GM23338 (cell line): ENCODE data around the gene CEP250. TPM values are rescaled to one million over a fixed set of nuclear protein-coding genes. Genes with fewer than 3 reads are reported as not detected.
"Not testable (repeated sequence)": the region's sequence is repeated elsewhere in the genome, so short reads cannot be mapped to it uniquely, and the experiment has no call there.

Experiments
- ATAC-seq: fragments of 200-7000 bp; cut with Tn5 transposase; 3 replicates; pipeline ENCODE4 v1.9.1; 2020
- DNase-seq: peaks from one replicate; pipeline ENCODE4 v3.0.0-alpha.2; 2015; ENCODE audit warnings: low spot score
- H2AFZ ChIP-seq: fragments of 200-600 bp; sonication (generic); 2 replicates; pipeline ENCODE4 v1.8.0; 2016; ENCODE audit warnings: antibody characterized with exemption, mild to moderate bottlenecking, moderate library complexity
- H3F3A ChIP-seq: fragments of 200-600 bp; sonication (generic); replicated peaks from 2 replicates; pipeline ENCODE4 v1.8.0; 2017; ENCODE audit warnings: antibody characterized with exemption, mixed run types, low read depth
- H3K27ac ChIP-seq: fragments of 200-600 bp; sonication (generic); 2 replicates; pipeline ENCODE4 v1.6.1; 2016; ENCODE audit warnings: low read depth
- H3K27me3 ChIP-seq: fragments of 200-600 bp; sonication (generic); 2 replicates; pipeline ENCODE4 v1.8.0; 2016; ENCODE audit warnings: mild to moderate bottlenecking, mixed run types, moderate library complexity; ENCODE audit not compliant: insufficient read depth
- H3K36me3 ChIP-seq: fragments of 200-600 bp; sonication (generic); 2 replicates; pipeline ENCODE4 v1.8.0; 2016; ENCODE audit warnings: mild to moderate bottlenecking; ENCODE audit not compliant: insufficient read depth
- H3K4me1 ChIP-seq: fragments of 200-600 bp; sonication (generic); 2 replicates; pipeline ENCODE4 v1.8.0; 2016; ENCODE audit warnings: mild to moderate bottlenecking, moderate library complexity; ENCODE audit not compliant: insufficient read depth
- H3K4me2 ChIP-seq: fragments of 200-600 bp; sonication (generic); 2 replicates; pipeline ENCODE4 v1.7.1; 2017; ENCODE audit warnings: mixed run types
- H3K4me3 ChIP-seq: fragments of 200-600 bp; sonication (generic); 2 replicates; pipeline ENCODE4 v1.6.1; 2016; ENCODE audit warnings: mixed run types
- H3K79me2 ChIP-seq: fragments of 200-600 bp; sonication (generic); replicated peaks from 2 replicates; pipeline ENCODE4 v1.8.0; 2017; ENCODE audit warnings: mild to moderate bottlenecking; ENCODE audit not compliant: insufficient read depth
- H3K9me2 ChIP-seq: fragments of 200-600 bp; sonication (generic); 2 replicates; pipeline ENCODE4 v1.8.0; 2017; ENCODE audit not compliant: insufficient read depth
- H4K20me1 ChIP-seq: fragments of 200-600 bp; sonication (generic); replicated peaks from 2 replicates; pipeline ENCODE4 v1.8.0; 2017; ENCODE audit warnings: mild to moderate bottlenecking; ENCODE audit not compliant: insufficient read depth
- H3K27ac Mint-ChIP-seq: 2 replicates; pipeline ENCODE4 v1.8.0; 2020; ENCODE audit warnings: inconsistent platforms, mild to moderate bottlenecking, moderate library complexity, mixed read lengths
- H3K27me3 Mint-ChIP-seq: 3 replicates; pipeline ENCODE4 v1.8.0; 2022; ENCODE audit warnings: low read depth, mild to moderate bottlenecking, moderate library complexity, mixed read lengths, inconsistent platforms; ENCODE audit not compliant: insufficient read depth, poor library complexity
- H3K36me3 Mint-ChIP-seq: 3 replicates; pipeline ENCODE4 v1.8.0; 2021; ENCODE audit warnings: low read depth, mild to moderate bottlenecking, inconsistent platforms, moderate library complexity, mixed read lengths
- H3K4me1 Mint-ChIP-seq: 3 replicates; pipeline ENCODE4 v1.8.0; 2020; ENCODE audit warnings: mild to moderate bottlenecking, inconsistent platforms, mixed read lengths
- H3K4me3 Mint-ChIP-seq: 3 replicates; pipeline ENCODE4 v1.8.0; 2021; ENCODE audit warnings: moderate library complexity, mild to moderate bottlenecking, inconsistent platforms, mixed read lengths
- H3K9me3 Mint-ChIP-seq: 3 replicates; pipeline ENCODE4 v1.8.0; 2020; ENCODE audit warnings: moderate library complexity, mild to moderate bottlenecking, inconsistent platforms, mixed read lengths
- ETS1 ChIP-seq: IDR thresholded peaks from 2 replicates; pipeline ENCODE4 v1.6.1; 2016; ENCODE audit warnings: antibody characterized with exemption
- EZH2 ChIP-seq: fragments of 200-600 bp; sonication (generic); IDR thresholded peaks from one replicate; pipeline ENCODE4 v1.8.0; 2017; ENCODE audit warnings: antibody characterized with exemption, mild to moderate bottlenecking, low read depth; ENCODE audit not compliant: unreplicated experiment
- EZH2phosphoT487 ChIP-seq: fragments of 200-600 bp; sonication (generic); IDR thresholded peaks from one replicate; pipeline ENCODE4 v1.8.1; 2018; ENCODE audit warnings: antibody characterized with exemption; ENCODE audit not compliant: unreplicated experiment
- JUNB ChIP-seq: IDR thresholded peaks from one replicate; pipeline ENCODE4 v1.6.1; 2016; ENCODE audit warnings: antibody characterized with exemption; ENCODE audit not compliant: unreplicated experiment
- NANOG ChIP-seq: IDR thresholded peaks from 2 replicates; pipeline ENCODE4 v1.6.1; 2016; ENCODE audit warnings: antibody characterized with exemption, borderline replicate concordance
- STAT1 ChIP-seq: IDR thresholded peaks from one replicate; pipeline ENCODE4 v1.6.1; 2016; ENCODE audit warnings: antibody characterized with exemption; ENCODE audit not compliant: unreplicated experiment
- ZNF331 ChIP-seq: fragments of 250-450 bp; sonication (Bioruptor Pico); IDR thresholded peaks from 2 replicates; pipeline ENCODE4 v1.5.0; 2020; ENCODE audit warnings: low read depth, mild to moderate bottlenecking, moderate library complexity
- polyA plus RNA-seq: library from polyadenylated mRNA; unstranded; fragments of >200 nt; fragmentation: Nextera tagmentation; extraction: Ambion mirVana; gene quantifications from 2 replicates; pipeline ENCODE4 v1.2.1, GENCODE V29; 2016
- total RNA-seq: library from RNA; depleted of rRNA; stranded (reverse); fragments of >200 nt; shearing (Covaris generic); gene quantifications from 2 replicates; pipeline ENCODE4 v1.2.3, GENCODE V29; 2014
- TF ChIP-seq, protein P1 (sequence below): IDR thresholded peaks from one replicate; pipeline ENCODE4 v1.6.1; 2018; ENCODE audit warnings: antibody characterized with exemption; ENCODE audit not compliant: unreplicated experiment

Gene CEP250
- total and polyA plus RNA-seq, 2 experiments from 2014 or later, result 28.0 to 29.1 TPM

GRCh38 chr20:35544436-35544835 lies 89.0 kb downstream of the CEP250 start:
- Mint-ChIP-seq H3K4me1 (peaks cover 8% of the 10 kb centered on the region), H3K27me3 (peaks cover 16% of the 10 kb centered on the region), H3K36me3 (peaks cover 28% of the 10 kb centered on the region), H3K27ac (no peak overlapping the region), H3K4me3 (no peak overlapping the region), H3K9me3 (no peaks in the 10 kb centered on the region)
- peaks cover 22% of the 10 kb centered on the region for H3K36me3 ChIP-seq
- H3F3A ChIP-seq, result peaks cover 10% of the 10 kb centered on the region; the same call in 1 of the 2 replicates
- H3K4me1 ChIP-seq, result peaks cover 14% of the 10 kb centered on the region
- ATAC-seq, result no peak
- no peaks in the 10 kb centered on the region for H3K9me2 ChIP-seq
- H4K20me1 ChIP-seq, result peaks cover 4% of the 10 kb centered on the region; the same call in 1 of the 2 replicates
- no peak overlapping the region for H3K4me2 ChIP-seq
- peaks cover 10% of the 10 kb centered on the region for H3K79me2 ChIP-seq
- H3K27ac ChIP-seq, result no peak overlapping the region
- H3K4me3 ChIP-seq, result no peak overlapping the region
- no peak for DNase-seq
- H2AFZ ChIP-seq, result no peak overlapping the region
- TF ChIP-seq NANOG (no peak), JUNB (no peak), ETS1 (no peak), ZNF331 (CRISPR knock-in tag) (no peak), EZH2 (no peak), STAT1 (no peak), EZH2phosphoT487 (no peak)
- TF ChIP-seq, protein P1, sequence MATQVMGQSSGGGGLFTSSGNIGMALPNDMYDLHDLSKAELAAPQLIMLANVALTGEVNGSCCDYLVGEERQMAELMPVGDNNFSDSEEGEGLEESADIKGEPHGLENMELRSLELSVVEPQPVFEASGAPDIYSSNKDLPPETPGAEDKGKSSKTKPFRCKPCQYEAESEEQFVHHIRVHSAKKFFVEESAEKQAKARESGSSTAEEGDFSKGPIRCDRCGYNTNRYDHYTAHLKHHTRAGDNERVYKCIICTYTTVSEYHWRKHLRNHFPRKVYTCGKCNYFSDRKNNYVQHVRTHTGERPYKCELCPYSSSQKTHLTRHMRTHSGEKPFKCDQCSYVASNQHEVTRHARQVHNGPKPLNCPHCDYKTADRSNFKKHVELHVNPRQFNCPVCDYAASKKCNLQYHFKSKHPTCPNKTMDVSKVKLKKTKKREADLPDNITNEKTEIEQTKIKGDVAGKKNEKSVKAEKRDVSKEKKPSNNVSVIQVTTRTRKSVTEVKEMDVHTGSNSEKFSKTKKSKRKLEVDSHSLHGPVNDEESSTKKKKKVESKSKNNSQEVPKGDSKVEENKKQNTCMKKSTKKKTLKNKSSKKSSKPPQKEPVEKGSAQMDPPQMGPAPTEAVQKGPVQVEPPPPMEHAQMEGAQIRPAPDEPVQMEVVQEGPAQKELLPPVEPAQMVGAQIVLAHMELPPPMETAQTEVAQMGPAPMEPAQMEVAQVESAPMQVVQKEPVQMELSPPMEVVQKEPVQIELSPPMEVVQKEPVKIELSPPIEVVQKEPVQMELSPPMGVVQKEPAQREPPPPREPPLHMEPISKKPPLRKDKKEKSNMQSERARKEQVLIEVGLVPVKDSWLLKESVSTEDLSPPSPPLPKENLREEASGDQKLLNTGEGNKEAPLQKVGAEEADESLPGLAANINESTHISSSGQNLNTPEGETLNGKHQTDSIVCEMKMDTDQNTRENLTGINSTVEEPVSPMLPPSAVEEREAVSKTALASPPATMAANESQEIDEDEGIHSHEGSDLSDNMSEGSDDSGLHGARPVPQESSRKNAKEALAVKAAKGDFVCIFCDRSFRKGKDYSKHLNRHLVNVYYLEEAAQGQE, result no peak
- no peaks in the 10 kb centered on the region for H3K27me3 ChIP-seq

GRCh38 chr20:35544941-35545340 lies 89.5 kb downstream of the CEP250 start:
- not testable (repeated sequence) for H3K4me1 Mint-ChIP-seq, H3K27me3 ChIP-seq, H3K4me3 Mint-ChIP-seq, H3K9me2 ChIP-seq, H3K79me2 ChIP-seq, H2AFZ ChIP-seq, H3K27ac Mint-ChIP-seq, H4K20me1 ChIP-seq, H3K4me2 ChIP-seq, H3K27ac ChIP-seq, ATAC-seq, H3F3A ChIP-seq, H3K9me3 Mint-ChIP-seq, DNase-seq, H3K4me3 ChIP-seq
- Histone ChIP-seq H3K4me1 (peaks cover 14% of the 10 kb centered on the region), H3K36me3 (peaks cover 28% of the 10 kb centered on the region)
- Mint-ChIP-seq H3K36me3 (peaks cover 31% of the 10 kb centered on the region), H3K27me3 (peaks cover 16% of the 10 kb centered on the region)
